Measurements from ENCODE around the gene RPL29. TPM values are rescaled to one million over a fixed set of nuclear protein-coding genes. Genes with fewer than 3 reads are reported as not detected.

The RPL29 gene
- total RNA-seq, 2 donors from 2014 or later: 1,051 to 1,273 TPM

- DNase-seq: no peak
These were observed 36.2 kb upstream of the RPL29 start for GRCh38 chr3:52031896-52032295.

GRCh38 chr3:52030714-52031310, 35.1 kb upstream of the RPL29 start:
- no peak overlapping the region for H3K9ac ChIP-seq (ENCODE audit: low read depth in 2 of 2, low read length in 2 of 2)
- TF ChIP-seq CTCF (IDR thresholded peaks at IDR 0.05): no peak
- intact Hi-C loops (cut with DNase I): no loop called here

More at GRCh38 chr3:52031896-52032295, 36.2 kb upstream of the RPL29 start:
- no peak overlapping the region for H3K4me3 ChIP-seq
- H3K9ac ChIP-seq (ENCODE audit: low read depth in 2 of 2, low read length in 2 of 2): no peak overlapping the region
- intact Hi-C loops (cut with DNase I): no loop called here
- no peak for TF ChIP-seq CTCF (IDR thresholded peaks at IDR 0.05)
- H3K9me3 ChIP-seq: no peaks in the 10 kb centered on the region
- no peaks in the 10 kb centered on the region for H3K36me3 ChIP-seq
- no peaks in the 10 kb centered on the region for H3K4me1 ChIP-seq
- H3K27me3 ChIP-seq: no peaks in the 10 kb centered on the region
- no peak overlapping the region for H3K27ac ChIP-seq

GRCh38 chr3:52029535-52029934, 33.8 kb upstream of the RPL29 start:
- Histone ChIP-seq H3K9me3 (no peaks in the 10 kb centered on the region), H3K27me3 (no peaks in the 10 kb centered on the region), H3K36me3 (no peaks in the 10 kb centered on the region), H3K4me1 (no peaks in the 10 kb centered on the region), H3K4me3 (no peak overlapping the region), H3K27ac (no peak overlapping the region), H3K9ac (ENCODE audit: low read depth in 2 of 2, low read length in 2 of 2) (no peak overlapping the region)
- no peak for DNase-seq
- TF ChIP-seq CTCF (IDR thresholded peaks at IDR 0.05): no peak
- intact Hi-C loops (cut with DNase I): no loop called here

More at GRCh38 chr3:52030714-52031310, 35.1 kb upstream of the RPL29 start:
- Histone ChIP-seq H3K9me3 (no peaks in the 10 kb centered on the region), H3K36me3 (no peaks in the 10 kb centered on the region), H3K27ac (no peak overlapping the region), H3K4me1 (no peaks in the 10 kb centered on the region), H3K4me3 (no peak overlapping the region), H3K27me3 (no peaks in the 10 kb centered on the region)
- no peak for DNase-seq

GRCh38 chr3:52029053-52029452, 33.4 kb upstream of the RPL29 start:
- intact Hi-C loops (cut with DNase I): no loop called here
- no peak overlapping the region for H3K9ac ChIP-seq (ENCODE audit: low read depth in 2 of 2, low read length in 2 of 2)
- H3K9me3 ChIP-seq: no peaks in the 10 kb centered on the region
- no peaks in the 10 kb centered on the region for H3K36me3 ChIP-seq
- no peaks in the 10 kb centered on the region for H3K4me1 ChIP-seq
- no peak overlapping the region for H3K27ac ChIP-seq
- DNase-seq: no peak
- no peak overlapping the region for H3K4me3 ChIP-seq
- TF ChIP-seq CTCF (IDR thresholded peaks at IDR 0.05): no peak
- no peaks in the 10 kb centered on the region for H3K27me3 ChIP-seq

GRCh38 chr3:52028572-52028971, 32.9 kb upstream of the RPL29 start:
- Histone ChIP-seq H3K9ac (ENCODE audit: low read depth in 2 of 2, low read length in 2 of 2) (no peak overlapping the region), H3K27ac (no peak overlapping the region), H3K4me3 (no peak overlapping the region), H3K27me3 (no peaks in the 10 kb centered on the region), H3K4me1 (no peaks in the 10 kb centered on the region), H3K9me3 (no peaks in the 10 kb centered on the region), H3K36me3 (no peaks in the 10 kb centered on the region)
- TF ChIP-seq CTCF (IDR thresholded peaks at IDR 0.05): no peak
- no peak for DNase-seq
- intact Hi-C loops (cut with DNase I): no loop called here

All from colonic mucosa (tissue), 4 donors.